HG03565 (cell line): Measurements from ENCODE around the gene PDZRN3.

Experiments
- ATAC-seq: cut with Tn5 transposase; IDR thresholded peaks from one replicate; pipeline ENCODE4 v1.9.1; 2021; ENCODE audit warnings: mild to moderate bottlenecking, moderate library complexity; ENCODE audit not compliant: unreplicated experiment

The PDZRN3 gene

DNA sequence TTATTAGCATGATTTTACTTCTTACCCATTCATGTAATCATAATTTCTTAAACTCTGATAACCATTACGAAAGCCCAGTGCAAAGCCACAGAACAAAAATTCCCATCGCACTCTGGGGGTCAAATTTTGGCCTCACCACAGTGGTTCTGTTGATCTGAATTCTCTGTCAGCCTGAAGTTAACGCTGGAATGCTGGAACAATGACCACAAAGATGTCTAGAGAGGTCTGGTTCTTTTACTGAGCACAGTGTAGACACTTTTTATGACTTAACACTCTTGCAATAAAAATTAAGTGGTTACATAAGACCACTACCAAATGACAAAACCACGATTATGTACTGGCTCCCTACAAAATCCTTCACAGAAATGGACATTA, 94.7 kb downstream of the PDZRN3 start:
- no peak for ATAC-seq

DNA sequence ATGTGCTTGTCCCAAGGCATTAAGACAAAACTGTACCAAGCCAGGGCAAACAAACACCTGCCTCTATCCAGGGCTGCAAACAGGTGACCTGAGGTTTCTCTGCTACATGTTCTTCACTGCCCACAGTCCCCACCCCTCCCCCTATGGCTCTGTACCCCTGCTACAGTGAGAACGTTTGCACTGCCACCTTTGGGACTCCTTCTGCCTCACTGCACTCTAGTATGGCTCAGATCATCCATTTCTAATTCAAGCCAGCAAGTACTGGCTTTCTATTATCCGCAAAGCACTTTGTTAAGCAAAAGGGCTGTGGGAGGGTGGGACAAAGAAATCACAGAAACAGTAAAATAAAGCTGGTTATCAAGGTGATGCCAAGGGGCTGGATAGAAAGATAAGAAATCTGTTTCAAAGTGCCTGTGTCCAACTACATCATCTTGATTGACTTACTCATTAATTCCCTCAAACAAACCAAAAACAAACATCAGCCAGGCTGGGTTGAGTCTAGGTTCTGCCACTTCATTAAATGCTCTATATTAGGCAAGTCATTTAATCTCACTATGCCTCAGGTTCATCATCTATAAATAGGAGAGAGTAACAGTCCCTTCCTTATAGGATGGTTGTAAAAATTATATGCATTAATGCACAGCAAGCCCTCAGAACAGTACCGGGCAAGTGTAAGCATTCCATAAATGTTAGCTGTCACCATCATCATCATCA, 95.3 kb downstream of the PDZRN3 start:
- ATAC-seq, result no peak

DNA sequence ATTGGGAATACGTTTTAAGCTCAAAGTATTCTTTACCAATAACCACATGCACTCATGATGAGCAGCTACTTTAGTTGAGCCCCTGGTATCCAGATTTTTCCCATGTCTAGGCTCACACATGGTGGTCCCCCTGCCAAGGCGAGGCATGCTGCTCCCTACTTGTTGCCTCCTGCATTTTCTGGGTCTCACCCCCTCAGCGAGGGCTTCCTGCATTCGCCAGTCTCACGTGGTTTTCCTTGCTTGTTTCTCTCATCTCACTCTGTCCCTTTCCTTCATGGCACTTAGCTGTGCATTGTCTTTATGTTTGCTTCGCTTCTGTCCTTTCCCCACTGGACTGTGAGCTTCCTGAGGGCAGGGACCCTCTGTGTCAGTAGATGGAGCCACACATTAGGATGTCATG, 99.2 kb downstream of the PDZRN3 start:
- no peak for ATAC-seq

DNA sequence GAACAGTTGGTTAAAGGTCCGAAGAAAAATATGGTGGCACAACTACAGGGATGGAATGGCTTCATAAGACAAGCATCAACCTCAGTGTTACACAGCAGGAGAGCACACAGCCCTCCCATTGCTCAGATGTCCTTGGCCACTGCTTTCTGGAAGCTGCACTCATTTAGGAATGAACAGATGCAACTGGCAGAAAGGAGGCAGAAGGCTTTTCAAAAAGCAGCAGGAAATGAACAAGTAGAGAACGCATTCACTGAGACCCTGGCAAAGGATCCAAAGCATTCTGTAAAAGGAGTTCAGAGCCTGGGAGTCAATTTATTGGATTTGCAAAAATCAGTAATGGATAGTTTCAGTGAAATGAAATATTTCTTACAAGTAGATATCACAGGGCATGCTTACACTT, 101.1 kb downstream of the PDZRN3 start:
- no peak for ATAC-seq

DNA sequence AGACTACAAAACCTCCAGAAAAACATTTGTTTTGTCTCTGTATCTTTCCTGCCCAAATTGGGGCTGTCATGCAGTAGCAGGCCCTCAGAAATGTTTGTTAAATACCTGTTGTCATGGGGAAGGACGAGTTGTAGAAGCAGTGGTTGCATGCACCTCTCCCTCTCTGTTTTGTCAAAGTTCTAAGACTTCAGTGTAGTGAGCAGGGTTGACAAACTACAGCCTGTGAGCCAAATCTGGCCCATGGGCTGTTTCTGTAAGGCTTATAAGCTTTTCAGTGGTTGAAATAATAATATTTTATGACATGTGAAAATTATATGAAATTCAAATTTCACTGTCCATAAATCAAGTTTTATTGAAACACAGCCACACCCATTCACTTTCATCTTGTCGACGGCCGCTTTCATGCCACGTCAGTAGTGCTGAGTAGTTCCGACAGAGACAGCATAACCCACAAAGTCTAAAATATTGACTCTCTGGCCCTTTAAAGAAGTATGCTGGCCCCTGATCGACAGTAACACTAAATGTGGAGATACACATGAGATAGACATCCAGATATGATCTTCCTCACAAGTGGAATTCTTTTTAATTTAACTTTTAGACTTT, 102.9 kb downstream of the PDZRN3 start:
- ATAC-seq, result no peak

DNA sequence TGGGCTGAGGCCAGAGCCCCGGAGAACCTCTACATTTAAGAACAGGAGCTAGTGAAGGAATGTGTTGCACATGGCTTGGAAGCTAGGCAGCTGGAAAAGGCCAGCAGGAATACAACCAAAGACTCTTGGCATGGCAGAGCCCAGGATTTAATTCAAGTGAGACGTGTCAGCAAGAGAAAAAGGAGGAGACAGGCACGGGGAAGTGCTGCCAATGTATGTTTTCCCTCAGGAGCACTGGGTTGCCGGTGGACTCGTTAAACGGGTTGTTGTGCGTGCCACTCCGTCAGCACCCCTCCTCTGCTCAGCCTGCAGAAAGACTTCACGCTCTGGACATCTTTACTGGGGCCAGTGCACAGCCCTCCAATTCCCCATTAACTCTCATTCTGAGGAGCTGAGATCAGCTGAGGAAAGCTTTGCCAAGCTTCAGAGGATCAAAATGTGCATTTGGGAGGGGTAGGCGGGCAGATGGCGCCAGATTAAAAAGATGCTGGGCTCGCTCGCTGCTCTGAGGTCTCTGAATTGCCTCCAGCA, 103.7 kb downstream of the PDZRN3 start:
- no peak for ATAC-seq

DNA sequence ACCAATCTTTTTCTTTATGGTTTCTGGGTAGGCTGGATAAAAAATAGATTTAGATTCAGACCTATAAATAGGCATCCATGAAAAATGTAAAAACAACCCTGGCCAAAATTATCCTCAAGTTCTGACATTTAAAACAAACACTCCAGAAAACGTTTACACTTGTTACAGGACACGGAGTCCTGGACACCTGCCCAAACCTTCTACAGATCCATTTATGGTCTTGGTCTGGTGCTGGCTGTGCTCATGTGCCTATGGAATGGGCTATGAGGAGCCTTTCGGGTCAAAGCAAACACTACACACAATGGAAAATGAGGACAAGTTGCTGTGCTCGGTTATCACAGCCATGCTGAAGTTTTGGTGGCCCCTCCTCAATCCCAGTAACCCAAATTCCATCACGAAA, 108.1 kb downstream of the PDZRN3 start:
- no peak for ATAC-seq

DNA sequence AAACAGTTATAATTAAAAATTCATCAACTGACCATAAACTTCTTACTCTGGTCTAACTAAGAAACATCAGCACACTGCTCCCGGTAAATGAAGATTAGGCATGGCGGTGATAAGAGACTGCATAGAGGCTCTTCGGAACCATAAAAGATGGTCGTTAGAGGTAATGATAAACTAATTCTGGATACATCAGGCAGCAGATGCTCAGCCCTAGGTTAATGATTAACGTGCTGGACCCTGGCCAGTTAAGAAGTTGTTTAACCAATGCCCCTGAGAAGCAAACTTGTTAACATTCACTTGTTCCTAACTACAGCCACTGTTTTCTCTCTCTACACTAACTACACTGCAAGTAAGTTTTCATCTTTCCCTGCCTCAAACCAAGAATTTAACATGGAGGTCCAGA, 111.5 kb downstream of the PDZRN3 start:
- no peak for ATAC-seq

DNA sequence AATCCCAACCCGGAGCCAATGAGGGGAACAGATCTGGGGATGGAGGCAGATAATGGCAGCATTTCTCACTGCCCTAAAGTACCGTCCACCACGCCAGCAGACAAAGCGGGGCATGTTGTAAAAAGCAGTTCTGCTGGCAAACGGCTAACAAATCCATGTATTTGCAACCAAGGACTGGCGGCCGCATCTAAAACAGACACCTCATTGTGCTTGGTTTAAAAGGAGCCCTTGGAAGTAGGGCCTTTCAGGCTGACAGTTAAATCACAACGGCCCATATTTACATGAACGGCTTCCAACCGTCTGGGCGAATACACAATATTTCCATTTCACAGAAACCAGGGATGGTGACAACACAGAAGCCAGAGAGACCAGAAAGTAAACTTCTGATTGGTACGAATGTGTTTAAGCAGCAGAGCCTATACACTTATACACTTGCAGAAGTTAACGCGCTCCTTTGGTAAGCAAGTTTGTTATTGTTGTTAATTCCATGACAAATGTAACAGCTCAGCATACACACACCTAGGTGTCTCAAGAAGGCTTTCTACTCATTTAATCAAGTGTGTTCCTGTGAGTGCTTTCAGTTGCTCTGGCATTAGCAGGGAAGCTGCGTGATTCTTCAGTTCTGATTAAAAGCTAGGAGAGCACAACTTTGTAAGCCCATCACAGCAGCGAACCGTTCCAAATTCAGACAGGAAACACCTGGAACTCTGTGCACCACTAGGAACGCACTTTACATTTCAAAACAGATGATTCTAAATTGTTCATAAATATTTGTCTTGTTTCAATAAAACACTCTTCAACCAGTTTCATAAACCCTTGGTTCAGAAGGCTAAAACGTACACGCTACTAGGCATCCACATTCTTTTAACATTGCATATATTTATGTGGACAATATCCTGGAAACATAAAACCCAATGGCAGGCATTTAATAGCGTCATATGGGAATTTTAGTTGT, 112.9 kb downstream of the PDZRN3 start:
- no peak for ATAC-seq

DNA sequence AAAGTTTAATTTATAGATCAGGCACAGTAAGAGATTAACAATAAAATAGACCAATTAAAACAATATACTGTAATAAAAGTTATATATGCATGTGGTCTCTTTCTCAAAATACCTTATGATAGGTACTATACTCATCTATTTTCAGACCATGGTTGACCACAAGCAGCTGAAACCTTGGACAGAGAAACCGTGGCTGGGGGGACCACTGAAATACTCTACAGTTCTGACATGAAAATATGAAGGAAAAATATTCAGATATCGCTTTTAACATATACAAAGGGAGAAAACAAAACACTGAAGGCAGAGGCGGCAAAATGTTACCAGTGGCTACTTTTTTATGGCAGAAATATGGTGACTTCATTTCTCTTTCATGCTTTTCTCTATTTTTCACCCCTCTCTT, 114.0 kb downstream of the PDZRN3 start:
- ATAC-seq, result no peak

DNA sequence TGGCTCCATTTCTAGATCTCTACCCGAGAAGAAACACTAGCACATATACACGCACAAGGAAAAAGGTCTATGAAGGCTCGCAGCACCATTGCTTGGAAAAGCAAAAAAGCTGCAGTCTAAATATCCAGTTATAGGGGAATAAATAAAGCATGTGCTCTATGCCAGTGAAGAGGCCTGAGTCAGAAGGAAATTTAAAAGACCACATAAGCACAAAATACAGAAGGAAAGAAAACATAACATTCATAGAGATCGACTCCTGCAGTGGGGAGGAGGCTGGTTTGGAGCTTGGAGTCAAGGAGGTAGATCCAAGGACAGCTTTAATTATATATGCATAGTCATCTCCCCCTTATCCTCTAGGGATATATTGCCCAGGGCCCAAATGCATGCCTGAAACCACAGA, 114.4 kb downstream of the PDZRN3 start:
- no peak for ATAC-seq

DNA sequence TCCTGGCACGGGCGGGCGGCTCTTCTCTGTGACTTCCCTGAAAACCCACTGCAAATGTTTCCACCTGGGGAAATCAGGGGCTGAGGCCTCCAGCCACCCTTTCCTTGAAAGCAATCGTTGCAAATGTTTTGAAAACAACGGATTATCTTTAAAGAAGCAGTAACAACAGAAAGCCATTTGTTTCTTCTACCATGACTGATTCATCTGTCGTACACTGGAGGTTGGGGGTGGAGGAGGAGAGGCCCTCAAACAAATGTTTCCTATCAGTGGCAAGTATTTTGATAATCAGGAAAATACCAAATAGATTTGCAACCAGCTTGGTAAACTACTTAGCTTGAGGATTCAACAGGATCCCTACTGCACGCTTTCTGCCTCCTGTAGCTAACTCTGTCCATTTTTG, 114.9 kb downstream of the PDZRN3 start:
- ATAC-seq, result no peak

DNA sequence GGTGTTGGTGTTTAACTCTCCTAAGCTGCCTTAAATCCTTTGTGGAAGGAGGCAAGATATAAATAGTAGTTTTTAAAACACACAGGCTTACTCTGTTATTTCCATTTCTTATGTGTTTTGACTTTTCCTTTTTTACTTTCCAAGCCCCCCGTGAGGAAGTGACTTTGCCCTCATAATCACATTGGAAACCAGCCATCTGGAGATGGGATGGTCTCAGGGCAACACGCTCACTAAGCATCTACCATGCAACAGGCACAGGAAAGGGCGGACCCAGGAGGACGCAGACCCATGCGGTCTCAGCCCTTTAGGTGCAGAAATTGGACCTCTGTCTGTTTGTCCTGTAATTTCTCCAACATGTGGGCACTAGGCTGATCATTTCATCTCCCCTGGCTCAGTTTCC, 115.7 kb downstream of the PDZRN3 start:
- ATAC-seq, result no peak

DNA sequence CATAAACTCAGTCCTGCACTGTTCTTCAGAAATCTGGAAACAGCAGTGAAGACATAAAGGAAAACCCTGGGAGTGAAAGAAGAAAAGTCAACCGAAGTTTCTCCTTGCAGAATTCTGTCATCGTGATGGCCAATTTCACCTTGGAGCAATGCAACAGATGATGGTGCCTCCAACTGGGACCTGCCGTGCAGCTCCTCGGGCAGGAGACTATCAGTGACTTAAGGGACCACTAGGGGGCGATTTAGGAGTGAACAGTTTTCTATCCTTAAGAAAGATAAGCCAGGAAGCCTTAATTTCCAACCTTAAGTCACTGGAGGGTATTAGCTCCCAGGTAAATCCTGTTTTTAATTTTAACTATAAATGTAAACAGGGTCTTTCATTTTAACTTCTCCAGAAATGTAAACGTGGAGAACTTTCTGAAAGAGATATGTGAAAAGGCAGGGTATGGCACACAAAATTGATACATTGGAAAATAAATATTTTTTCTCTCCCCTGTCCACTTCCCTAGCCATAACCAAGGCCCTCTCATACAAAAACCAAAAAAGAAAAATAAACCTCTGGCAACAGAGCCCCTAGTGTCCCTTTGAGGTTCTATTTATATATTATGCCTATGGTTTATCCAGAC, 116.3 kb downstream of the PDZRN3 start:
- ATAC-seq, result peak; percentile 69

DNA sequence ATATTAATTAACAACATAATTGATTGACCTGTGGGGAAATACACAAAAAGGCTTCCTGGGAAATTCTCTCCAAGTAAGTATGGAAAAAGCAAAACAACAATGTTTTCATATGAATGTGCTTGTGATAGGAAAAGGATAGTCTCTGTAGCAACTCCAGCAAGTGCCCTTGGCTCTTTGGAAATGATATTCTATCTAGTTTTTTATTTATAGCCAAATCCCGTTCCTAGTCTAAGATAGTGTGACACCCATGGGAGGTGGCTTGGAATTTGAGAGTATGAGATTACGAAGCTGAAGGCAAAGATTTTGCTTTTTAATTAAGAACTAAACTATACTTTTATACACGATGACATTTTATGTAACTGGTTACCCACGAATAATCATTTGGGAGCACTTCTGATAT, 119.9 kb downstream of the PDZRN3 start:
- no peak for ATAC-seq

DNA sequence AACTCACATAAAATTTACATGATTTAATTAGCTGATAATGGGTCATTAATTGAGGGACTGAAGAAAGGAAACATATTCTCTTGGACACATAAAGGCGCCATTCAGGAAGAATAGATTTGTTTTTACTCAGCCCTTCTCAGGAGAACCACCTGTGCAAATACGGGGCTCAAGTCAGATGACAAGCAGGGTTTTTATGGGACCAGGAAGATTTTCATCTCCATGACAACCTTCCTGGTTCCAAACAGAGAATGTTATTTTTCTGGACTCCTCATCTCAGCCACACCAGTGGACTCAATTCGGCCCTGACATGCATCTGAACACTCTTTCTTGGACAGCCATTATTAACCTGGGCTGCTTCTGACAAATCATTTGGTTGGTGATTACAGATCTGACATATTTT, 120.5 kb downstream of the PDZRN3 start:
- no peak for ATAC-seq

DNA sequence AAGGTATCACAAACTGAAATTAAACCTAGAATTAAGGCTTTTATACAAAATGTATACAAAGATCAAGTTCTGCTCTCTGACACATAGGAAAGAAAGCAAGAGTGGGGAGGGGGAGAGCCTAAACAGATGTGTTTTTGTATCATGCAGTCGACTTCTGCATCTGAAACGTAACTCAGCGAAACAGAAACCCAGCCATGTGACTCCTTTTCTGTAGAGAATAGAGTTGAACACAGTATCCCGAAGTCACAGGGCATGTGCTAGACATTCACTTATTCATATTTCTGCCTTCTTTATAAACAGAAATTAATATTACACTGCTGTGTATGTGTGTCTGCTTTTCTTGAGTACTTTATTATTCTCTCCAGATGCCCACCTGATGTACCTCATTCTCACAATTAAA, 121.0 kb downstream of the PDZRN3 start:
- ATAC-seq, result no peak

DNA sequence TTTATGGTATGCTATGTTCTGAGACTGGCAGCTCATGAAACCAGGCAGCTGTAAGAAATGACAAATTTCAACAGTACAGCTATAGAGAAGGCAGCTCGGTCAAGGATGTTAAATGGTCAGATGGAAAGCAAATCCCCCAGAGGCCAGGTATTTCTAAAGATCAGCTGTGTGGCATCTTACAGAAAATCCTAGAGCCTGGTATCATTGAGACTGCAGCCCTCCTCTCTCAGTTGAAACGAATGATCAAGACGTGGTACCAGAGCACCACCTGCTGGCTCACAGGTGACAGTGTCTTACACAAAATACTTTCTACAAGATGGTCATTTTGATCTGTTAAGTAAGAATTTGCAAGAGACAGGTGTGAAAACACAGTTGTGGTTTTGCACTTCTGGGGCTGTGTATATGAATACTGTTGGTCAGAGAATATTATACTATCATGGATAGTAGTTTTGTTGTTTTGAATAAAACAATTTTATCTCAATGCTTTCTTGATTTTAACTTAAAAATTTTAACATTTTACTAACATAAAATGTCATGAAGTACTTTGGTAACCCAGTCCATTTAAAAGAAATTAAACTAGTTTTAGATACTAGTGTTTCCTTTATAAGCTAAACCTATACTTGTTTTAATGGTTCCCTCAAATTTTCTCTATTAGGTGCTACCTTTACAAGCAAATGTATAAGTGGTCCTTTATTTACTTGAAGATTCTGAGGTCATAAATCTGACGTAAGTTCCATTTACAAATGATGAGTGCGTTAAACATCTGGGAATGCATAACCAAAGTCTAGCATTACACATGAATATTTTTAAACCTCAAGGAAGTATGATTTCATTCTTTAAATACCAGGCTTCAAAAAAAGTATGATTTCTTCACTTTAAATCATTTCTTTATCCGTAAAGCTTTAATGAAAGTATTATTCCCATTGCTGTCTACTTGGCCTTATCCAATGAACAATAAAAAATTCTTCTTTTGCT, 121.8 kb downstream of the PDZRN3 start:
- peak; percentile 51 for ATAC-seq

DNA sequence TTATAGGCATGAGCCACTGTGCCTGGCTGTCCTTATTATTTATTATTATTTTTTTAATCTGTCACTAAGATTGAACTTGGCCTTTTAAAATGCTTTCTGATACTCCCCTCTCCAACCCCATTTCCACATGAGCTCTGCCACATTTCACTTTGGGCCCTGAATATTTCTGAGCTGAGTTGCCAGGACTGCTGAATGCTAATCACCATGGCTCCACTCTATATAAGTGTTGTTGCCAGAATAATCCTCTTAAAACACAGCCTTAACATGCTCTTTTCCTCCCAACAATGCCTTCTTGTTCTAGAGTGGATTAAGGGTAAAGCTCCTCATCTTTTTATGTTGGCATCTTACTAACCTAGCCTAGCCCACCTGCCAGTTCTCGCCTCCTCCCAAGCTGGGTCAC, 124.4 kb downstream of the PDZRN3 start:
- ATAC-seq, result no peak

DNA sequence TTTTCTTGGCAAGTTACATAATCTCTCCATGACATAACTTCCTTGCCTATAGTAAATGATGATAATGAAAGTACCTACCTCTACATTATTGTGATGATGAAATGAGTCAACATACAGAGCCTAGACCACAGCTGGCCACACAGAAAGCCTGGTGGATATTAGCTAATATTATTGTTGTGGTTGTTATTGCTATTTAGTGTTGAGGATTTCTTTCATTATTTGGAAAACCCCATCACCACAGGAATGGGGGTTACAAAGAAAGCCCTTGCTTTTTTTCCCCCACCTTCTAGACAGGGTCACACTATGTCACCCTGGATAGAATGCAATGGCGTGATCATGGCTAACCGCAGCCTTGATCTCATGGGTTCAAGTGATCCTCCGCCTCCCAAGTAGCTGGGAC, 125.0 kb downstream of the PDZRN3 start:
- ATAC-seq, result peak; percentile 62
